K562 (cell line): ENCODE results near the gene MFSD12.

Experiments
- EGR1 ChIP-seq: fragments of 450-650 bp; conservative IDR thresholded peaks from 2 replicates; pipeline ENCODE4 v1.6.1; 2017; ENCODE audit warnings: mild to moderate bottlenecking
- FOXK2 ChIP-seq, 2 experiments: fragments of 450-650 bp; IDR thresholded peaks in 1 of 2; conservative IDR thresholded peaks in 1 of 2; 2 replicates each; pipeline ENCODE4 v1.6.1; 2016; ENCODE audit warnings: low read depth in 2 of 2, mild to moderate bottlenecking in 1 of 2
- POLR2AphosphoS5 ChIP-seq: IDR thresholded peaks from 2 replicates; pipeline ENCODE4 v1.6.1; 2011; ENCODE audit warnings: mild to moderate bottlenecking, low read depth, low read length, moderate library complexity; ENCODE audit not compliant: control insufficient read depth, insufficient read depth
- SIX5 ChIP-seq, 2 experiments: IDR thresholded peaks; 2 replicates each; pipeline ENCODE4 v1.6.1; 2011; ENCODE audit warnings: low read length in 2 of 2, borderline replicate concordance in 1 of 2, low read depth in 1 of 2, mild to moderate bottlenecking in 1 of 2, moderate library complexity in 1 of 2; ENCODE audit not compliant: insufficient read depth in 1 of 2
- SRF ChIP-seq, 2 experiments: fragments of 250-450, 450-650 bp in 1 of 2; sonication (Bioruptor Pico) in 1 of 2; sonication (generic) in 1 of 2; formaldehyde crosslinking; IDR thresholded peaks; 2 replicates each; pipeline versions ENCODE4 v1.5.0 to v1.5.1; 2020 to 2022; ENCODE audit warnings: mild to moderate bottlenecking in 1 of 2, missing genetic modification reagents in 1 of 2
- U2AF2 ChIP-seq: fragments of 200-400 bp; formaldehyde crosslinking; optimal IDR thresholded peaks from 2 replicates; pipeline ENCODE3; 2017; ENCODE audit warnings: low read depth, mild to moderate bottlenecking, low read length
- ZNF561 ChIP-seq: fragments of 450-650 bp; formaldehyde crosslinking; conservative IDR thresholded peaks from 2 replicates; pipeline ENCODE4 v1.4.0; 2020; ENCODE audit warnings: mild to moderate bottlenecking, moderate library complexity
- TF ChIP-seq, protein P1 (sequence below), 2 experiments: fragments of 450-650 bp in 1 of 2; sonication (generic) in 1 of 2; formaldehyde crosslinking in 1 of 2; IDR thresholded peaks; 2 replicates each; pipeline versions ENCODE4 v1.7.1 to v1.9.0; 2016 to 2022; ENCODE audit warnings: inconsistent platforms in 1 of 2, mild to moderate bottlenecking in 1 of 2, missing genetic modification reagents in 1 of 2
- TF ChIP-seq, protein P2 (sequence below): sonication (generic); formaldehyde crosslinking; IDR thresholded peaks from 2 replicates; pipeline ENCODE4 v1.9.0; 2022; ENCODE audit warnings: mild to moderate bottlenecking, missing genetic modification reagents
- TF ChIP-seq, protein P3 (sequence below), 3 experiments: IDR thresholded peaks in 2 of 3; conservative IDR thresholded peaks in 1 of 3; 2 replicates each; pipeline ENCODE4 v1.5.1; 2011 to 2012; ENCODE audit warnings: low read length in 3 of 3, mild to moderate bottlenecking in 3 of 3, control low read depth in 2 of 3, improper control_type of control experiment in 1 of 3, inconsistent platforms in 1 of 3, low read depth in 1 of 3, mixed read lengths in 1 of 3, moderate library complexity in 1 of 3; ENCODE audit not compliant: insufficient read depth in 2 of 3
- TF ChIP-seq, protein P4 (sequence below): fragments of 250-450 bp; sonication (Bioruptor Pico); IDR thresholded peaks from 2 replicates; pipeline ENCODE4 v1.5.0; 2022; ENCODE audit warnings: mild to moderate bottlenecking

DNA sequence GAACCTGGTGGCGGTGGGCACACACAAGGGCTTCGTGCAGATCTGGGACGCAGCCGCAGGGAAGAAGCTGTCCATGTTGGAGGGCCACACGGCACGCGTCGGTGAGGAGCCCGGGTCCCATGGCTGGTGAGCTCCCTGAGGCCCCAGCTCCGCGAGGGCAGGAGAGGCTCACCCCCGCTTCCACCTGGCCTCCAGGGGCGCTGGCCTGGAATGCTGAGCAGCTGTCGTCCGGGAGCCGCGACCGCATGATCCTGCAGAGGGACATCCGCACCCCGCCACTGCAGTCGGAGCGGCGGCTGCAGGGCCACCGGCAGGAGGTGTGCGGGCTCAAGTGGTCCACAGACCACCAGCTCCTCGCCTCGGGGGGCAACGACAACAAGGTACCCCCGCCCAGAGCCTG, 25.7 kb downstream of the MFSD12 start:
- TF ChIP-seq, protein P1, sequence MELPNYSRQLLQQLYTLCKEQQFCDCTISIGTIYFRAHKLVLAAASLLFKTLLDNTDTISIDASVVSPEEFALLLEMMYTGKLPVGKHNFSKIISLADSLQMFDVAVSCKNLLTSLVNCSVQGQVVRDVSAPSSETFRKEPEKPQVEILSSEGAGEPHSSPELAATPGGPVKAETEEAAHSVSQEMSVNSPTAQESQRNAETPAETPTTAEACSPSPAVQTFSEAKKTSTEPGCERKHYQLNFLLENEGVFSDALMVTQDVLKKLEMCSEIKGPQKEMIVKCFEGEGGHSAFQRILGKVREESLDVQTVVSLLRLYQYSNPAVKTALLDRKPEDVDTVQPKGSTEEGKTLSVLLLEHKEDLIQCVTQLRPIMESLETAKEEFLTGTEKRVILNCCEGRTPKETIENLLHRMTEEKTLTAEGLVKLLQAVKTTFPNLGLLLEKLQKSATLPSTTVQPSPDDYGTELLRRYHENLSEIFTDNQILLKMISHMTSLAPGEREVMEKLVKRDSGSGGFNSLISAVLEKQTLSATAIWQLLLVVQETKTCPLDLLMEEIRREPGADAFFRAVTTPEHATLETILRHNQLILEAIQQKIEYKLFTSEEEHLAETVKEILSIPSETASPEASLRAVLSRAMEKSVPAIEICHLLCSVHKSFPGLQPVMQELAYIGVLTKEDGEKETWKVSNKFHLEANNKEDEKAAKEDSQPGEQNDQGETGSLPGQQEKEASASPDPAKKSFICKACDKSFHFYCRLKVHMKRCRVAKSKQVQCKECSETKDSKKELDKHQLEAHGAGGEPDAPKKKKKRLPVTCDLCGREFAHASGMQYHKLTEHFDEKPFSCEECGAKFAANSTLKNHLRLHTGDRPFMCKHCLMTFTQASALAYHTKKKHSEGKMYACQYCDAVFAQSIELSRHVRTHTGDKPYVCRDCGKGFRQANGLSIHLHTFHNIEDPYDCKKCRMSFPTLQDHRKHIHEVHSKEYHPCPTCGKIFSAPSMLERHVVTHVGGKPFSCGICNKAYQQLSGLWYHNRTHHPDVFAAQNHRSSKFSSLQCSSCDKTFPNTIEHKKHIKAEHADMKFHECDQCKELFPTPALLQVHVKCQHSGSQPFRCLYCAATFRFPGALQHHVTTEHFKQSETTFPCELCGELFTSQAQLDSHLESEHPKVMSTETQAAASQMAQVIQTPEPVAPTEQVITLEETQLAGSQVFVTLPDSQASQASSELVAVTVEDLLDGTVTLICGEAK (IDR thresholded peaks at IDR 0.05) = no peak
- TF ChIP-seq, protein P1 (CRISPR knock-in tag; IDR thresholded peaks at IDR 0.05) = no peak
- no peak for TF ChIP-seq ZNF561
- no peak for TF ChIP-seq EGR1
- no peak for TF ChIP-seq U2AF2
- no peak for TF ChIP-seq SRF (CRISPR knock-in tag; IDR thresholded peaks at IDR 0.05)
- TF ChIP-seq POLR2AphosphoS5 = no peak
- TF ChIP-seq, protein P2, sequence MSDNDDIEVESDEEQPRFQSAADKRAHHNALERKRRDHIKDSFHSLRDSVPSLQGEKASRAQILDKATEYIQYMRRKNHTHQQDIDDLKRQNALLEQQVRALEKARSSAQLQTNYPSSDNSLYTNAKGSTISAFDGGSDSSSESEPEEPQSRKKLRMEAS = no peak
- no peak for TF ChIP-seq SIX5 (IDR thresholded peaks at IDR 0.05; ENCODE audit: borderline replicate concordance in 1 of 2, insufficient read depth in 1 of 2, low read depth in 1 of 2, low read length in 2 of 2)
- TF ChIP-seq, protein P3, sequence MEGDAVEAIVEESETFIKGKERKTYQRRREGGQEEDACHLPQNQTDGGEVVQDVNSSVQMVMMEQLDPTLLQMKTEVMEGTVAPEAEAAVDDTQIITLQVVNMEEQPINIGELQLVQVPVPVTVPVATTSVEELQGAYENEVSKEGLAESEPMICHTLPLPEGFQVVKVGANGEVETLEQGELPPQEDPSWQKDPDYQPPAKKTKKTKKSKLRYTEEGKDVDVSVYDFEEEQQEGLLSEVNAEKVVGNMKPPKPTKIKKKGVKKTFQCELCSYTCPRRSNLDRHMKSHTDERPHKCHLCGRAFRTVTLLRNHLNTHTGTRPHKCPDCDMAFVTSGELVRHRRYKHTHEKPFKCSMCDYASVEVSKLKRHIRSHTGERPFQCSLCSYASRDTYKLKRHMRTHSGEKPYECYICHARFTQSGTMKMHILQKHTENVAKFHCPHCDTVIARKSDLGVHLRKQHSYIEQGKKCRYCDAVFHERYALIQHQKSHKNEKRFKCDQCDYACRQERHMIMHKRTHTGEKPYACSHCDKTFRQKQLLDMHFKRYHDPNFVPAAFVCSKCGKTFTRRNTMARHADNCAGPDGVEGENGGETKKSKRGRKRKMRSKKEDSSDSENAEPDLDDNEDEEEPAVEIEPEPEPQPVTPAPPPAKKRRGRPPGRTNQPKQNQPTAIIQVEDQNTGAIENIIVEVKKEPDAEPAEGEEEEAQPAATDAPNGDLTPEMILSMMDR (IDR thresholded peaks at IDR 0.05 in 2 of 3, conservative IDR thresholded peaks at IDR 0.05 in 1 of 3; ENCODE audit: insufficient read depth in 2 of 3, low read depth in 1 of 3, low read length in 3 of 3) = no peak
- TF ChIP-seq FOXK2 (conservative IDR thresholded peaks at IDR 0.05 in 1 of 2, IDR thresholded peaks at IDR 0.05 in 1 of 2; ENCODE audit: low read depth in 2 of 2) = no peak
- TF ChIP-seq, protein P4, sequence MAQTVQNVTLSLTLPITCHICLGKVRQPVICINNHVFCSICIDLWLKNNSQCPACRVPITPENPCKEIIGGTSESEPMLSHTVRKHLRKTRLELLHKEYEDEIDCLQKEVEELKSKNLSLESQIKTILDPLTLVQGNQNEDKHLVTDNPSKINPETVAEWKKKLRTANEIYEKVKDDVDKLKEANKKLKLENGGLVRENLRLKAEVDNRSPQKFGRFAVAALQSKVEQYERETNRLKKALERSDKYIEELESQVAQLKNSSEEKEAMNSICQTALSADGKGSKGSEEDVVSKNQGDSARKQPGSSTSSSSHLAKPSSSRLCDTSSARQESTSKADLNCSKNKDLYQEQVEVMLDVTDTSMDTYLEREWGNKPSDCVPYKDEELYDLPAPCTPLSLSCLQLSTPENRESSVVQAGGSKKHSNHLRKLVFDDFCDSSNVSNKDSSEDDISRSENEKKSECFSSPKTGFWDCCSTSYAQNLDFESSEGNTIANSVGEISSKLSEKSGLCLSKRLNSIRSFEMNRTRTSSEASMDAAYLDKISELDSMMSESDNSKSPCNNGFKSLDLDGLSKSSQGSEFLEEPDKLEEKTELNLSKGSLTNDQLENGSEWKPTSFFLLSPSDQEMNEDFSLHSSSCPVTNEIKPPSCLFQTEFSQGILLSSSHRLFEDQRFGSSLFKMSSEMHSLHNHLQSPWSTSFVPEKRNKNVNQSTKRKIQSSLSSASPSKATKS (CRISPR knock-in tag) = no peak
